HG03196 (cell line): Measurements from ENCODE around the gene ASPSCR1.
"Not testable (repeated sequence)": the region's sequence is repeated elsewhere in the genome, so short reads cannot be mapped to it uniquely, and the experiment has no call there.

Experiments used
- ATAC-seq: cut with Tn5 transposase; IDR thresholded peaks from one replicate; pipeline ENCODE4 v1.9.1; 2021; ENCODE audit not compliant: unreplicated experiment

The ASPSCR1 gene

DNA sequence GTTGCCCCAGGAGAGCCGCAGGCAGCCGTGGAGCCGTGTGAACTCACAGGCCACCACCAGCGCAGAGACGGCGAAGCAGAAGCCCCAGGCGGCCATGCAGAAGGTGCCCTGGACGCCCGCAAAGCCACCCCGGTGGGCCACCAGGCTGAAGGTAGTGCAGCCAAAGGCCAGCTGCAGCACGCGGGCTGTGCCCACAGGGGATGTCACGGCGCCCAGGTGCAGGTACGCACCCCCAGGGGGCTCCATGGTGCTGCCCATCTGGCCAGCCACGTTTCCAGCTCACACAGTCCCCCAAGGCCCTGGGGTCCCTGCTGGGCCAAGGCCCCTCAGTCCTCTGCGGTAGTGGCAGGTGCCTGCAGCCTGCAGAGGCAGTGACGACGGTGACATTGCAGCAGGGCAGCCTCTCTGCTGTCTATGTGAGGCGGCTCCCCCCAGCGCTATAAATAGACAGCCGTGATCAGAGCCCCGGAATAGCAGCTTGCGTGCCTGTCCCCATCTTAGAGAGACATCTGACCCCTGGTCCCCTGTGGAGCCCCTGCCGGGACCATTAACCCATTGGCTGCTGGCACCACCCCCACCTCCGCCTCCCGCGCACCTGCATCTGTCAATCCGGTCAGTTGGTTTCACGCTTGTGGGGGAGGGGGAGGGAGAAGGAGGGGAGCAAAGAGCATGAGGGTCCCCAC lies 35.8 kb upstream of the ASPSCR1 start:
- ATAC-seq = no peak

DNA sequence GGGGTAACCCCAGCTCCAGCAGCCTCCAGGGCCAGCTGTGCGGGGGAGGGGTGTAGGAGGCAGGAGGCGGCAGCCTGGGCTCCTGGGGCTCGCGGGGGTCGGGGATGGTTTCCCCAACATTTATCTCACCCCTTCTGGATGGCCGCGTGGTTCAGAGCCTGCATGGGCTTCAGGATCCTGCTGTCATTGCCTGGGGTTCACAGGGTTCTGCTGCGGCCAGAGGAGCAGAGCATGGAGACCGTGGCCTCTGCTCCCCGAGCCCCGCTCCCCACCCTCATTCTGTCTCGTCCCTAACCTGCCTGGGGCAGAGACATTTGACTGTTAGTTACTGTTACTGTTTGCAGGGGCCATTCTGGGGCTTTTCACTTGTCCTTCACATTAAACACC lies 35.3 kb upstream of the ASPSCR1 start:
- ATAC-seq = no peak

DNA sequence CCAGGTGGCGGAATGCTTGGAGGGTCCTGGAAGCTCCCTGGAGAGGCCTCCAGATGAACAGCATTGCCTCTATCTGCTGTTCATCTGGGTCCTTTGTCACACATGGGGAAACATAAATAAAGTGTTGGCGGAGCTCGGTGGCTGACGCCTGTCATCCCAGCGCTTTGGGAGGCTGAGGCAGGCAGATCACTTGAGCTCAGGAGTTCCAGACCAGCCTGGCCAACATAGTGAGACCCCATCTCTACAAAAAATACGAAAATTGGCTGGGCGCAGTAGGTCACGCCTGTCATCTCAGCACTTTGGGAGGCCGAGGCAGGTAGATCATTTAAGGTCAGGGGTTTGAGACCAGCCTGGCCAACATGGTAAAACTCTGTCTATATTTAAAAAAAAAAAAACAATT lies 32.6 kb upstream of the ASPSCR1 start:
- no peak for ATAC-seq

DNA sequence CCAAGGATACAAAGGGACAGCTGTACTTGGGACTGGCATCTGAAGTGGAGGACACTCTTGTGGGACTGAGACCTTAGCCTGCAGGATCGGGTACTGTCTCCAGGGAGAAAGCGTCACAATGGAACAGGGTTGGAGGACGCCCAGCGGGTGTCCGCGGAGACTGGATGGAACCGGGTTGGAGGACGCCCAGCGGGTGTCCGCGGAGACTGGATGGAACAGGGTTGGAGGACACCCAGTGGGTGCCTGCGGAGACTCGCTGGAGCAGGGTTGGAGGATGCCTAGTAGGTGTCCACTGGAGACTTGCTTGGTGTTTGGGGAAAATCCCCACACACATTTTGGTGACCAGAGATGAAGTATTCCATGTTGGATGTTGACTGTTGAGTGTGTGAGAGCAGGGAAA lies 30.2 kb upstream of the ASPSCR1 start, which contains the start of gene MYADML2:
Gene MYADML2, minus strand, starts transcription at position 45 of the 400 bp plus-strand sequence. CDS start 5,492 bp downstream, outside the sequence.
- ATAC-seq = no peak

DNA sequence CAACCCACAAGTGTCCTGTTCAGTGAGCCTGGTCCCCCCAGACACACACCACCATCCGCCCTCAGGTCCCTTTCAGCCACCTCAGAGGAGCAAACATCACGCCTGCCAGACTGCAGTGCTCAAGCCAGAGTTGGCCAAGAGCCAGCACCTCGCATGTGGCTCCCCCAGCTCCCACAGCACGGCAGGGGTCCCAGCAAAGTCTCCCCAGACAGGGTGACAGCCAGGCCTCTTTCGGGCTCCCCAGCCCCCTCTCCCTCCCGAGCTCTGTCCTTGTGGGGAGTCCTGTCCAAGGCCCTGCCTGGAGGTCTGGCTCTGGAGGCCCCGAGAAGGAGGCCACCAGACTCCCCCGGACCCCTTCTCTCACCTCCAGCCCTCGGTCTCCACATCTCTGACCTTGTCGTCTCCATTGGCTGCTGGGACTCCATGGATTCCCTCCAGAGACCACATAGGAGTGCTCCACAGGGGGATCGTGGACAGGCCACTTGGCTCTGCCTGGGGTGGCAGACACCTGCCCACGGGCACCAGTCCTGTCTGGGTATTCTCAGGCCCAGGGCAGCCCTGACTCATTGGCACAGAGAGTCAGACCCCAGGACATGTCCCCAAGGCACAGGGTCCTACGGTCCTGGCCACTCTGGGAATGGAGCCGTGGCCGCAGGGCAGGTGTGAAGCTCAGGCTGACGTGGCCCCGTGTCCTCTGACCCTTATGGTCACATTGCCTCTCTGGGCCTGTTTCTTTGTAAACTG lies 28.6 kb upstream of the ASPSCR1 start:
- ATAC-seq = no peak

DNA sequence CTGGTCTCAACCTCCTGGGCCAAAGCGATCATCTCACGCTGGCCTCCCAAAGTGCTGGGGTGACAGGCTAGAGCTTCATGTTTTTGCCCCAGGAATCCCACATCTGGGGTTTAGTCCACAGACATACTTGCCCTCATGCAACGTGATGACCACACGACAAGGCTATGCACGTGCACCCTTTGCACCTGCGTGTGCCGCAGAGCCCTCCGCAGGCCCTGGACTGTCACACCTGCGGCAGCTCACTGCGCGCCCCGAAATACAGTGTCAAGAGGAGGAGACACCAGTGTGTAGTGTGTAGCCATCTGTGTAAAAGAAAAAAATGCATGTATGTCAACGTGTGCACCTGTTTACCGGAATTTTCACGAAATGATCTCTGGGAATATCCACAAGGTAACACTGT lies 26.9 kb upstream of the ASPSCR1 start:
- no peak for ATAC-seq

DNA sequence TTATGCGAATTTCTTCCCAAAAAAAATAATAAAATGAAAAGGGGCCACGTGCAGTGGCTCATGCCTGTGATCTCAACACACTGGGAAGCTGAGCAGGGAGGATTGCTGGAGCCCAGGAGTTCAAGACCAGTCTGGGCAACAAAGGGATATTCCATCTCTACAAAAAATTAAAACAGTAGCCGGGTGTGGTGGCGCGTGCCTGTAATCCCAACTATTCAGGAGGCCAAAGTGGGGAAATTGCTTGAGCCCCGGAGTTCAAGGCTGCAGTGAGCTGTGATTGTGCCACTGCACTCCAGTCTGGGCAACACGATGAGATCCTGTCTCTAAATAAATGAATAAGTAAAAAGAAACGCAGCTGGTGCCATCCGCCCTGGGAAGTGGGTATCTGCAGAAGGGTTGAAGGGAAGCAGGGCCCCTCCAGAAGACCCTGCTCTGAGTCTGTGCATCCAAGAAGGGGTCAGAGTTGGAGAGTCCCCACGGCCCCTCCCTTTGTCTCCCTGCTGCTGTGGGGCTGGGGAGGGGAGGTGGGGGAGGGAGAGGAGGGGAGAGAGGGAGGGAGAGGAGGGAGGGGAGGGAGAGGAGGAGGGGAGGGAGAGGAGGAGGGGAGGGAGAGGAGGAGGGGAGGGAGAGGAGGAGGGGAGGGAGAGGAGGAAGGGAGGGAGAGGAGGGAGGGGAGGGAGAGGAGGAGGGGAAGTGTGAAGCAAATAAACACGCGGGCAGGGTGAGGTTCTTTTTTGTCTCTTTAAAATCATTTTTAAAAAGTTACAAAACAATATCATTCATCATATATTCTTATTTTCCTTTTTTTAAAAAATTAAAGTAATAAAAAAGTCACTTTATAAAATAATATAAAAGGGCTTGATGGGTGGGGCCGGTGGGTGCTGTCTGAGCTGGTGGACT lies 25.4 kb upstream of the ASPSCR1 start:
- no peak for ATAC-seq

DNA sequence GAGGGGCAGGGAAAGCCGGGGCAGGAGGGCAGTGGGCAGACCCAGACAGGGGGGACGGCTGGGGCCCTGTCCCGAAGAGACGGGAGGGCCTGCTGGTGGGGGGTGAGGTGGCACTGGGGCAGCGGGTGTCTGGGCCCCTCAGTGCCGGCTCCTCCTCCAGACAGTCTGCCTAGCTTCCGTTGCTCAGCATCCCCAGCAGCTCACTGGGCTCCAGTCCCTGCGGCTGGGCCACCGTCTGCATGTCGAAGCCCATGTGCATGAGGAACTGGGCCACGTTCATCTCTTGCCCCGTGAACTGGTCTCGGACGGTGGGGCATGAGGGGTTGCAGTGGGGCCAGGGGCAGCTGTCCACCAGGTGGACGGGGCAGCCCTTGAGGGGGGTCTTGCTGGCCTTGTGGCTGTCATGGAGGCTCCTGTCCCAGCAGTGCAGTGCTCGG lies 24.6 kb upstream of the ASPSCR1 start:
- ATAC-seq = no peak

DNA sequence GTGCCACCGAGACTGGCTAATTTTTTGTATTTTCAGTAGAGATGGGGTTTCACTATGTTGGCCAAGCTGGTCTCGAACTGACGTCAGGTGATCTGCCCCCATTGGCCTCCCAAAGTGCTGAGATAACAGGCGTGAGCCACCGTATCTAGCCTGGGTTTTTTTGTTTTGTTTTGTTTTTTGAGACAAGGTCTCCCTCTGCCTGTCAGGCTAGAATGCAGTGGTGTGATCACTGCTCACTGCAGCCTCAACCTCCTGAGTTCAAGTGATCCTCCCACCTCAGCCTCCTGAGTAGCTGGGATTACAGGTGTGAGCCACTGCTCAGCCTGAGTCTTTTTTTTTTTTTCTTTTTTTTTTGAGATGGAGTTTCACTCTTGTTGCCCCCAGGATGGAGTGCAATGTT lies 24.0 kb upstream of the ASPSCR1 start:
- not testable (repeated sequence) for ATAC-seq

DNA sequence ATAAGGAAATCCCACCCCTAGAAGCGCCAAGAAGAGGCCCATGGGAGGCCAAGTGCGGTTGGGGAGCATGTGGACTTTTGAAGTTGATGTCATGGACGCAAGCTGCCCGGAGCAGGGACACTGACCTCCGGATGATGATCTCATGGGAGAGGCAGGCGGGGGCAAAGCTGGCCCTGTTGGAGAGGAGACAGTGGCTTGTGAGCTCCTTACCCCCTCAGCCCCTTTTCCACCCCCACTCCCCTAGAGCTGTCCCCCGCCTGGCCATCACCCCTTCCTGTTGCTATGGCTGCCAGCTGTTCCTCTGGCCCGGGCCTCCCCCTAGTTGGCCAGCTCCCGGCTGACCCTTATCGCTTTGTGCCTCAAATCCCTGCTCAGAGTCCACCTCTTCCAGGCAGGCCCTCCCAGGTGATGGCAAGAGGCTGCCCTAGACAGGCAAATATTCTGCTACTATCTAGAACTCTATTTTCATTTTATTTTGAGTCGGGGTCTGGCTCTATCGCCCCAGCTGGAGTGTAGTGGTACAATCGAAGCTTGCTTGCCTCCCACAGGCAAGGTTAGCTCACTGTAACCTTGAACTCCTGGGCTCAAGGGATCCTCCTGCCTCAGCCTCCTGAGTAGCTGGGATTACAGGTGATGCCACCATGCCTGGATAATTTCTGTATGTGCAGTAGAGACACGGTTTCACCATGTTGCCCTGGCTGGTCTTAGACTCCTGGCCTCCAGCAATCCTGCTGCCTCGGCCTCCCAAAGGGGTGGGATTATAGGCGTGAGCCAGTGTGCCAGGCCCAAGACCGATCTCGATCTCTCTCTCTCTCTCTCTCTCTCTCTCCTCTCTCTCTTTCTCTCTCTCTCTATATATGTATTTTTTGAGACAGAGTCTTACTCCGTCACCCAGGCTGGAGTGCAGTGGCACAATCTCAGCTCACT lies 23.0 kb upstream of the ASPSCR1 start:
- no peak for ATAC-seq

DNA sequence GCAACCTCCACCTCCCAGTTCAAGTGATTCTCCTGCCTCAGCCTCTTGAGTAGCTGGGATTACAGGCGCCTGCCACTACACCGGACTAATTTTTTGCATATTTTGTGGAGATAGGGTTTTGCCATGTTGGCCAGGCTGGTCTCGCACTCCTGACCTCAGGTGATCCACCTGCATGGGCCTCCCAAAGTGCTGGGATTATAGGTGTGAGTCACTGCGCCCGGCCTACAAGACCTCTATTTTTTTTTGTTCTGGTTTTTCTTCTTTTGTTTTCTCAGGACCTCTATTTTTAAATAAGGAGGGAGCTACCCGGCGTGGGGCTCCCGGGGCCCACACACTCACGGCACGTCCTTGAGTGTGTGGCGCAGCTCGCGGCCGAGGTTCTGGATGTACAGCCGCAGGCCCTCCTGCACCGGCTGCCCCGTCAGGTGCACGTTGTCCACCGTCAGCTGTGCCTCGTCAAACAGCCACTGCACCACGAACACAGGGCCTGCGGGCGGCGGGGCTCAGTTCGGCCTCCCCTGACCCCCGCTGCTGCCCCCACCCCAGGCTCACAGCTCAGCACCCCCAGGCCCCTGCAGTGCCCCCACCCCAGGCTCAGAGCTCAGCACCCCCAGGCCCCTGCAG lies 22.3 kb upstream of the ASPSCR1 start:
- no peak for ATAC-seq

DNA sequence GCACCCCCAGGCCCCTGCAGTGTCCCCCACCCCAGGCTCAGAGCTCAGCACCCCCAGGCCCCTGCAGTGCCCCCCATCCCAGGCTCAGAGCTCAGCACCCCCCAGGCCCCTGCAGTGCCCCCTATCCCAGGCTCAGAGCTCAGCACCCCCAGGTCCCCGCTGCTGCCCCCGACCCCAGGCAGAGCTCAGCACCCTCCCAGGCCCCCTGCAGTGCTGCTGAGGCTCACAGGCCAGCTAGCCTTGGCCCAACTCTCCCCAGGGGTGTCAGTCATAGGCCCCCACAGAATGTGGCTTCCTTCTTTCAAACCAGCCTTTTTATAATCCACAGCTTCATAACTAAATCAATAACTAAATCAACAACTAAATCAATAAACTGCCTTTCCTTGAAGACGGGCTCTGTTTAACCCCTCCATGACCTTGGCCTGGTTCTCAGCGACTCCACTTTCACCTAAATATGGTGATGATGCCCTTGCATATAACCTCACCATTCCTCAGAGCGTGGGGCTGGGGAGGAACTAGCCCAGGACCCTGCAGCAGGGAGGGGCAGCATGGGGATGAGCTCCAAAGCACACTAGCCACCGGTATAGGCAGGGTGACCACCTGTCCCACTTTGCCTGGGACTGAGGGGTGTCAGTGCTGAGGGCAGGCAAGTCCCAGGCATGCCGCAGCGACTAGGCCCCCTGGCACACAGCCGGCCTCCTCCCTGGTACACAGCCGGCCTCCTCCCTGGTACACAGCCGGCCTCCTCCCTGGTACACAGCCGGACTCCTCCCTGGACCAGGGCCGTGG lies 21.5 kb upstream of the ASPSCR1 start:
- no peak for ATAC-seq

DNA sequence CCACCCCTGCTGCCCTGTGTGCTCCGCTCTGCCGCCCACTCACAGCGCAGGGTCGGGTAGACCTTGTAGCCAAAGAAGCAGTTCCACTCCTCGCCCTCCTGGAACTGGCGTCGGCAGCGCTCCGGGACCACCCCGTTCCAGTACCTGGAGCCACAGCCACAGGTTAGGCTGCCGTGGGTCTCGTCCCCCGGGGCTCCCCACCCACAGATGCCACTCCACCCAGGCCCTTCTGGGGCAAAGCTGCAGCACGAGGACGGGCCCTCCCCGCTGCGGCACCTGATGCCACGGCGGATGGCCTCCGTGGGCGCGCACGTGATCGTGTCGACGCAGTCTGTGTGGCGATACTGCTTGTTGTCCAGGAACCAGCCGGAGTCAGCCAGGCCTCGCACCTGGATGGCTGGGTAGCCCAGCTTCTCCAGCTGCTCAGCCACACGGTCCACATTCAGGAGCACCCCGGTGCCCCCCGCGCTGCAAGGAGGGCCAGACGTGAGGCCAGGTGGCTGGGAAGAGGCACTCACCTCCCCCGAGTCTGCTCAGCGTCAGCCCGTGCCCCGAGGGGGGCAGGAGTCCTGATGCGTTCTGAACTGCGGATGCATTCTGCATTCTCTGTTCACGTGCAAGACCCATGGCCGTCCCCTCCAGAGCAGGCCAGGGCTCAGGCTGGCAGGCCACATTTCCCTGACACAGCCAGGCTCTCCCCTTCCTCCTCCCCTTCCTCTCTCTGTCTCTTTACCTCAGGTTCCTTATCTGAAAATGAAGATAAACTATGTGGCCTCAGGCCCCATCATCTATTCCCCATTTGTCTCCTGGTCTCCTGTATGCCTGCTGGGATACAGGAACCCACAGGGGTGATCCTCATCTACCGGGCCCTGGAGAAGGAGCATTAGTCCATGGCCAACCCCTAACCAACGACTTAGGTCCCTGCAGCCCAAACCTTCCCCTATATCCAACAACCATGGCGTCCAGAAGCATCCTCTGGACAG lies 20.5 kb upstream of the ASPSCR1 start:
- ATAC-seq = no peak

DNA sequence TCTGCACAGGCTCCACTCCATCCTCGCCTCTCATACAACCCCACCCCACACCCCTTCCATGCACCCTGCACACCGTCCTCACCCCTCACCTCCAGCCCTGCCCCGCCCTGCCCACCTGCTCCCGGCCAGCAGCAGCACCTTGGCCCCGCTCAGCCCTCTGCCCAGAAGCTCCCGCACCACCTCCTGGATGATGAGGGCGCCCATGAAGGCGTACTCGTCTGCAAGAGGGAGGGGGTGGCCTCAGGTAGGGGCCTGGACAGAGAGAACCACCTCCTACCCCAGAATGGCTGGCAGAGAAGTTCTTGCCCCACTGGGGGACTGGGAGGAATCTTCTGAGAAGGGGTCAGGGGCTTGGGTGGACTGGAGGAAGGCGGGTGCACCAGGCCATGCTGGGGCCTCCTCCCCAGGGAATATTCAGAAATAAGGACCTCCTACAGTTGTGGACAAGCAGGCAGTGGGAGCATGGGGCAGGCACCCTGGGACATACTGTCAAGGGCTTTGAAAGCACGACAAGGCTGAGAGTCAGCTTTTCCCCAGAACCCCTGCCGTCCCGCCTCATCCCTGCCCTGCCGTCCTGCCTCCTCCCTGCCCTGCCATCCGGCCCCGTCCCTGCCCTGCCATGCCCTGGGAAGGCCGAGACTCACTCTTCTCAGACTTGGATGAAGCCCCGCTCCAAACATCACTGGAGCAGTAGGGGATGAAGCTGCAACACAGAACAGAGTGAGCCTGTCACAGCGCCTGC lies 19.6 kb upstream of the ASPSCR1 start:
- ATAC-seq = no peak

DNA sequence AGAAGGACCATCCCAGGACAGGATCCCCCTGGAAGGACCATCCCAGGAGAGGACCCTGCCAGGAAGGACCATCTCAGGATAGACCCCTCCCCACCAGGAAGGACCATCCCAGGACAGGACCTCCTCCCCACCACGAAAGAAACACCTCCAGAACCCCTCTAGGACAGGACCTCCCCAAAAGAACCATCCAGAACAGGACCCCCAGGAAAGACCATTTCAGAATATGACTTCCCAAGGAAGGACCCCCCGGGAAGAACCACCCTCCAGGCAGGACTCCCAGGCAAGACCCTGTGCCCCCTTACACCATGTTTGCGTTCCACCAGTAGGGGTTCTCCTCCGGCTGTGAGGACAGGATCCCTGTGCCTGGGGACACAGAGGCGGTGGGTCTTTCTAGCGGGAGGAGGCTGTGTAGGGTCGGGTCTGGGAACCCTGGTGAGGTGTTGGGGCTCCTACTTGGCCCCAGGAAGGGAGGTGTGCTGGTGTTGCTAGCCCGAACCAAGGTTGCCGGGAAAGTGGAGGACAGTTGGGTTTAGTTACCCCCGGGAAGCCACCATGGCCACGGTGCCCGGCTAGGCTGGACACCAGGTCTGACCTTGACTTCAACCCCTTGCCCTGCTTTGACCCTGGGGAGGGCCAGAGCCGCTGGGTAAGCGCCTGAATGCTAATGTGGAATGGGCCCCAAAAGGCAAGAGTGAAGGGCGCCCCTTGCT lies 18.6 kb upstream of the ASPSCR1 start:
- no peak for ATAC-seq

DNA sequence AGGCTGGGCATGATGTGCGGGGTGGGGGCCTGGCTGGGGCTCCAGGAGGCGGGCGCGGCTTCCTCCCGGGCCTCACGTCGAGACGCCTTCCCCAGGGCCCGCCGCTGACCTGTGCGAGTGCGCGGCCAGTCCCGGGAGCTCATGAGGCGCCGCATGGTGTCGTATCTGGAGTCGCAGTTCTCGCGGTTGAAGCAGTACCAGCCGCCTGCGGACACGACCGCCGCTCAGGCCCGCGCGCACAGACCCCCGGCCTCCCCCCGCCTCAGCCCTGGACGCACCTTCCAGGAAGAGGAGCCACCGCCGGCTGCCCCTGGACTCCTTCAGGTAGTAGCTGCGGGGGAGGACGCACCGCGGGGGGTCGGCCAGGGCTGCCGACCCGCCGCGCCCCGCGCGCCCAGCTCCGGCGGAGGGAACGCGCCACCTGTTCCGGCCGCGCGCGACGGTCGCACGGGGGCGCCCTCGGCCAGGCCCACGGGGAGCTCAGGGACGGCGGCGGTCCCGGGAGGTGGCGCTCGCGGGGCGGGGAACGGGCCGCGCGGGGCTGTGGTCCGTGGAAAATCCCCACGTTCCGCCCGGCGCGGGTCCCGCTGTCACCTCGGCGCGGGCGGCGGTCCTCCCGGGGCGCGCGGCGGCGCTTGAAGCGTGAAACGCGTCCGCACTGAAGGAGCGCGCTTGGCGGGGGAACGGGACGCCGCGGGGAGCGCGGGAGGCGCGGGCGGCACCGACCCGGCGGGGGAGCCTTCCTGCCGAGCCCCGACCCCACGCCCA lies 17.9 kb upstream of the ASPSCR1 start:
- no peak for ATAC-seq
